WTC11 (cell line): ENCODE data around the gene GAS2L1. TPM values are rescaled to one million over a fixed set of nuclear protein-coding genes. Genes with fewer than 3 reads are reported as not detected.

ENCODE experiments used
- ATAC-seq: fragments of 200-7000 bp; cut with Tn5 transposase; 2 replicates; pipeline ENCODE4 v1.10.0; 2021; ENCODE audit warnings: mild to moderate bottlenecking, moderate library complexity
- CTCF ChIA-PET: fragments of 300-600 bp; sonication (Branson Sonifier 250); formaldehyde crosslinking; loops from one replicate; lab custom pipeline; 2021; ENCODE audit warnings: antibody characterized with exemption; lab: Charles Lee
- POLR2A ChIA-PET: fragments of 350-600 bp; sonication (Branson Sonifier 250); formaldehyde crosslinking; loops from one replicate; lab custom pipeline; 2021; ENCODE audit warnings: antibody characterized with exemption; lab: Charles Lee
- DNase-seq: peaks from one replicate; pipeline ENCODE4 v3.0.0; 2021; ENCODE audit warnings: low spot score
- H3K27ac Mint-ChIP-seq: 2 replicates; pipeline ENCODE4 v1.8.0; 2021; ENCODE audit warnings: mixed read lengths
- H3K27me3 Mint-ChIP-seq: 2 replicates; pipeline ENCODE4 v1.8.0; 2021; ENCODE audit warnings: low read depth, mild to moderate bottlenecking, moderate library complexity, mixed read lengths
- H3K36me3 Mint-ChIP-seq: 2 replicates; pipeline ENCODE4 v1.8.0; 2021; ENCODE audit warnings: mixed read lengths
- H3K4me1 Mint-ChIP-seq: 2 replicates; pipeline ENCODE4 v1.8.0; 2022; ENCODE audit warnings: mixed read lengths
- H3K4me3 Mint-ChIP-seq: 2 replicates; pipeline ENCODE4 v1.8.0; 2021; ENCODE audit warnings: mild to moderate bottlenecking, moderate library complexity, mixed read lengths
- H3K9me3 Mint-ChIP-seq: 2 replicates; pipeline ENCODE4 v1.8.0; 2021; ENCODE audit warnings: mixed read lengths
- E2F1 ChIP-seq: sonication (generic); formaldehyde crosslinking; IDR thresholded peaks from 2 replicates; pipeline ENCODE4 v1.8.0; 2022; ENCODE audit warnings: mild to moderate bottlenecking, missing genetic modification reagents
- E2F5 ChIP-seq: sonication (generic); formaldehyde crosslinking; IDR thresholded peaks from 2 replicates; pipeline ENCODE4 v1.8.1; 2022; ENCODE audit warnings: mild to moderate bottlenecking, moderate library complexity, missing genetic modification reagents
- ERG ChIP-seq: fragments of 250-450 bp; sonication (Bioruptor Pico); IDR thresholded peaks from 2 replicates; pipeline ENCODE4 v1.8.0; 2021; ENCODE audit warnings: mild to moderate bottlenecking
- KAT7 ChIP-seq: sonication (generic); formaldehyde crosslinking; IDR thresholded peaks from 2 replicates; pipeline ENCODE4 v1.8.1; 2023; ENCODE audit warnings: missing genetic modification reagents, mild to moderate bottlenecking, borderline replicate concordance
- MYBL2 ChIP-seq: sonication (generic); formaldehyde crosslinking; IDR thresholded peaks from 2 replicates; pipeline ENCODE4 v1.8.1; 2023; ENCODE audit warnings: mild to moderate bottlenecking, moderate library complexity, missing genetic modification reagents
- NFYB ChIP-seq: sonication (generic); formaldehyde crosslinking; conservative IDR thresholded peaks from 2 replicates; pipeline ENCODE4 v1.8.0; 2022; ENCODE audit warnings: low read depth, missing genetic modification reagents
- NR2C2 ChIP-seq: sonication (generic); formaldehyde crosslinking; IDR thresholded peaks from 2 replicates; pipeline ENCODE4 v1.8.0; 2022; ENCODE audit warnings: mild to moderate bottlenecking, missing genetic modification reagents
- PRDM15 ChIP-seq: sonication (generic); formaldehyde crosslinking; IDR thresholded peaks from 2 replicates; pipeline ENCODE4 v1.8.0; 2022; ENCODE audit warnings: missing genetic modification reagents
- TEAD1 ChIP-seq: sonication (generic); formaldehyde crosslinking; IDR thresholded peaks from 2 replicates; pipeline ENCODE4 v1.8.0; 2022; ENCODE audit warnings: mild to moderate bottlenecking, missing genetic modification reagents
- TEAD4 ChIP-seq: sonication (generic); formaldehyde crosslinking; IDR thresholded peaks from 2 replicates; pipeline ENCODE4 v1.8.0; 2022; ENCODE audit warnings: mild to moderate bottlenecking, missing genetic modification reagents
- ZNF532 ChIP-seq: fragments of 250-450 bp; sonication (Bioruptor Pico); IDR thresholded peaks from 2 replicates; pipeline ENCODE4 v1.9.0; 2021; ENCODE audit warnings: mild to moderate bottlenecking, borderline replicate concordance
- ZNF671 ChIP-seq: fragments of 250-450 bp; sonication (Bioruptor Pico); IDR thresholded peaks from 2 replicates; pipeline ENCODE4 v1.8.0; 2021; ENCODE audit warnings: mild to moderate bottlenecking
- total RNA-seq: library from RNA; stranded (reverse); gene quantifications from 3 replicates; pipeline ENCODE4 v1.2.3, GENCODE V29; 2021
- TF ChIP-seq, protein P1 (sequence below): sonication (generic); formaldehyde crosslinking; IDR thresholded peaks from 2 replicates; pipeline ENCODE4 v1.8.1; 2023; ENCODE audit warnings: mild to moderate bottlenecking, missing genetic modification reagents
- TF ChIP-seq, protein P2 (sequence below): sonication (generic); formaldehyde crosslinking; IDR thresholded peaks from 2 replicates; pipeline ENCODE4 v1.8.0; 2023; ENCODE audit warnings: missing genetic modification reagents, mild to moderate bottlenecking, borderline replicate concordance
- TF ChIP-seq, protein P3 (sequence below): sonication (generic); formaldehyde crosslinking; conservative IDR thresholded peaks from 2 replicates; pipeline ENCODE4 v1.8.1; 2022; ENCODE audit warnings: mild to moderate bottlenecking, missing genetic modification reagents

GAS2L1 gene
- total RNA-seq, 1 experiment from 2014 or later = 19.9 TPM

DNA sequence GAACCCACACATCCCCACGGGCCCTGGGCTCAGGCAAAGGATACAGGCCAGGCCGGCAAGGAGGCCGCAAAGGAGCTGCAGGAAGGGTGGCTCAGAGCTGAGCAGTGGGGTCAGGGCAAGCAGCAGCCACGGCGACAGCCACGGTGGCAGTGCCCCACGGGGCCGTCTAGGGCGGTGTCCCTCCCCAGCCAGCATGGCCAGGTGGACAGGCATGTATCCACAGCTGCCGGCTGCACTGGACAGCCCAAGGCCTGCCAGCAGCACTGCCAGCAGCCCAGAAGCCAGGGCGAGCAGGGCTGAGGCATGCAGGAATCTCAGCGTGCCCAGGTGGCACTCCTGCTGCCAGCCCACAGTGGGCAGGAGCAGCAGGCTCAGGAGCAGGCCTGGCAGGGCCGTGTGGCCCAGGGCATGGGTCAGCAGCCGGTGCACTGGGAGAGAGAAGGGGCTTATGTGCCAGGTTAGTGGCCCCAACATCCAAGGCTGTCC, 42.6 kb upstream of the GAS2L1 start (continued):
- TF ChIP-seq, protein P1, sequence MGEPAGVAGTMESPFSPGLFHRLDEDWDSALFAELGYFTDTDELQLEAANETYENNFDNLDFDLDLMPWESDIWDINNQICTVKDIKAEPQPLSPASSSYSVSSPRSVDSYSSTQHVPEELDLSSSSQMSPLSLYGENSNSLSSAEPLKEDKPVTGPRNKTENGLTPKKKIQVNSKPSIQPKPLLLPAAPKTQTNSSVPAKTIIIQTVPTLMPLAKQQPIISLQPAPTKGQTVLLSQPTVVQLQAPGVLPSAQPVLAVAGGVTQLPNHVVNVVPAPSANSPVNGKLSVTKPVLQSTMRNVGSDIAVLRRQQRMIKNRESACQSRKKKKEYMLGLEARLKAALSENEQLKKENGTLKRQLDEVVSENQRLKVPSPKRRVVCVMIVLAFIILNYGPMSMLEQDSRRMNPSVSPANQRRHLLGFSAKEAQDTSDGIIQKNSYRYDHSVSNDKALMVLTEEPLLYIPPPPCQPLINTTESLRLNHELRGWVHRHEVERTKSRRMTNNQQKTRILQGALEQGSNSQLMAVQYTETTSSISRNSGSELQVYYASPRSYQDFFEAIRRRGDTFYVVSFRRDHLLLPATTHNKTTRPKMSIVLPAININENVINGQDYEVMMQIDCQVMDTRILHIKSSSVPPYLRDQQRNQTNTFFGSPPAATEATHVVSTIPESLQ (CRISPR knock-in tag) = no peak
- no peak for TF ChIP-seq NR2C2 (CRISPR knock-in tag)
- TF ChIP-seq ERG (CRISPR knock-in tag) = no peak
- TF ChIP-seq E2F1 (CRISPR knock-in tag) = no peak

DNA sequence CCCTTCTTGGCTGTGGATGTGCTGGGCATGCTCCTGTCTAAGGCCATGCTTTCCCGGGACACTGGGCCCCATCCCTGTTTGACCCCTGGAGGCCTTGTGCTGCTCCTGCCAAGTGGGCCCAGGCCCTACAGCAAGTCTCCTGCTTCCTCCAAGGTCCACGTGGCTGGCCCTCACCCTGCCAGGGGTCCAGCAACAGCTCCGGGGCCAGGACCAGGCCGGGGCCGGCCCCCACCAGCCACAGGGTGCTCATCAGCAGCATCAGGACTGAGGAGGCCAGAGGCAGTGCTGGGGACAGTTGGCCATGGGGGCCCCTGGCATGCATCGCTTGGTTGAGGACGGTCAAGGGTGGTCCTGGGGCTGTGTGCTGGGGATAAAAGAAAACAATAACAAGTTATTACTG, 41.1 kb upstream of the GAS2L1 start:
- ATAC-seq = no peak
- CTCF ChIA-PET = no interaction called here
- DNase-seq = no peak
- TF ChIP-seq KAT7 (no peak), TEAD1 (CRISPR knock-in tag) (no peak), NFYB (no peak), E2F5 (CRISPR knock-in tag) (no peak), TEAD4 (CRISPR knock-in tag) (no peak), ZNF671 (no peak), ZNF532 (CRISPR knock-in tag) (no peak), MYBL2 (CRISPR knock-in tag) (no peak), PRDM15 (CRISPR knock-in tag) (no peak)
- TF ChIP-seq, protein P2, sequence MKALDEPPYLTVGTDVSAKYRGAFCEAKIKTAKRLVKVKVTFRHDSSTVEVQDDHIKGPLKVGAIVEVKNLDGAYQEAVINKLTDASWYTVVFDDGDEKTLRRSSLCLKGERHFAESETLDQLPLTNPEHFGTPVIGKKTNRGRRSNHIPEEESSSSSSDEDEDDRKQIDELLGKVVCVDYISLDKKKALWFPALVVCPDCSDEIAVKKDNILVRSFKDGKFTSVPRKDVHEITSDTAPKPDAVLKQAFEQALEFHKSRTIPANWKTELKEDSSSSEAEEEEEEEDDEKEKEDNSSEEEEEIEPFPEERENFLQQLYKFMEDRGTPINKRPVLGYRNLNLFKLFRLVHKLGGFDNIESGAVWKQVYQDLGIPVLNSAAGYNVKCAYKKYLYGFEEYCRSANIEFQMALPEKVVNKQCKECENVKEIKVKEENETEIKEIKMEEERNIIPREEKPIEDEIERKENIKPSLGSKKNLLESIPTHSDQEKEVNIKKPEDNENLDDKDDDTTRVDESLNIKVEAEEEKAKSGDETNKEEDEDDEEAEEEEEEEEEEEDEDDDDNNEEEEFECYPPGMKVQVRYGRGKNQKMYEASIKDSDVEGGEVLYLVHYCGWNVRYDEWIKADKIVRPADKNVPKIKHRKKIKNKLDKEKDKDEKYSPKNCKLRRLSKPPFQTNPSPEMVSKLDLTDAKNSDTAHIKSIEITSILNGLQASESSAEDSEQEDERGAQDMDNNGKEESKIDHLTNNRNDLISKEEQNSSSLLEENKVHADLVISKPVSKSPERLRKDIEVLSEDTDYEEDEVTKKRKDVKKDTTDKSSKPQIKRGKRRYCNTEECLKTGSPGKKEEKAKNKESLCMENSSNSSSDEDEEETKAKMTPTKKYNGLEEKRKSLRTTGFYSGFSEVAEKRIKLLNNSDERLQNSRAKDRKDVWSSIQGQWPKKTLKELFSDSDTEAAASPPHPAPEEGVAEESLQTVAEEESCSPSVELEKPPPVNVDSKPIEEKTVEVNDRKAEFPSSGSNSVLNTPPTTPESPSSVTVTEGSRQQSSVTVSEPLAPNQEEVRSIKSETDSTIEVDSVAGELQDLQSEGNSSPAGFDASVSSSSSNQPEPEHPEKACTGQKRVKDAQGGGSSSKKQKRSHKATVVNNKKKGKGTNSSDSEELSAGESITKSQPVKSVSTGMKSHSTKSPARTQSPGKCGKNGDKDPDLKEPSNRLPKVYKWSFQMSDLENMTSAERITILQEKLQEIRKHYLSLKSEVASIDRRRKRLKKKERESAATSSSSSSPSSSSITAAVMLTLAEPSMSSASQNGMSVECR (CRISPR knock-in tag) = no peak
- TF ChIP-seq, protein P3, sequence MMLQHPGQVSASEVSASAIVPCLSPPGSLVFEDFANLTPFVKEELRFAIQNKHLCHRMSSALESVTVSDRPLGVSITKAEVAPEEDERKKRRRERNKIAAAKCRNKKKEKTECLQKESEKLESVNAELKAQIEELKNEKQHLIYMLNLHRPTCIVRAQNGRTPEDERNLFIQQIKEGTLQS (CRISPR knock-in tag) = no peak

More for the DNA sequence above, 41.1 kb upstream of the GAS2L1 start:
- no peak overlapping the region for H3K27ac Mint-ChIP-seq
- H3K36me3 Mint-ChIP-seq = peaks cover 25% of the 10 kb centered on the region
- POLR2A ChIA-PET = no interaction called here
- H3K9me3 Mint-ChIP-seq = no peaks in the 10 kb centered on the region
- peaks cover 4% of the 10 kb centered on the region for H3K27me3 Mint-ChIP-seq
- no peak overlapping the region for H3K4me3 Mint-ChIP-seq
- peaks cover 21% of the 10 kb centered on the region for H3K4me1 Mint-ChIP-seq
